Panc1 (cell line): Measurements from ENCODE around the gene DUSP14. TPM values are rescaled to one million over a fixed set of nuclear protein-coding genes. Genes with fewer than 3 reads are reported as not detected.

Experiments used
- ATAC-seq: fragments of 200-7000 bp; cut with Tn5 transposase; 2 replicates; pipeline ENCODE4 v1.9.1; 2020; ENCODE audit warnings: mild to moderate bottlenecking, moderate library complexity
- BruUV-seq: library from RNA; stranded (reverse); fragments of 400-500 nt; replicated peaks from 2 replicates; lab custom pipeline; 2021; lab: Mats Ljungman, UMichigan
- CTCF ChIA-PET: fragments of 300-600 bp; sonication (Branson Sonifier 250); formaldehyde crosslinking; loops from one replicate; lab custom pipeline; 2022; ENCODE audit warnings: antibody characterized with exemption; lab: Charles Lee
- POLR2A ChIA-PET: fragments of 300-600 bp; sonication (Branson Sonifier 250); formaldehyde crosslinking; loops from one replicate; lab custom pipeline; 2022; ENCODE audit warnings: antibody characterized with exemption; lab: Charles Lee
- DNase-seq: peaks from one replicate; pipeline ENCODE4 v3.0.0-alpha.2; 2010; ENCODE audit warnings: low read depth, low spot score
- H3K27ac ChIP-seq: 2 replicates; pipeline ENCODE4 v1.5.1; 2011; ENCODE audit warnings: mild to moderate bottlenecking, low read length, inconsistent platforms
- H3K27me3 ChIP-seq: fragments of 200-500 bp; sonication (Bioruptor generic); 2 replicates; pipeline ENCODE4 v1.6.0; 2014; ENCODE audit warnings: low read length, inconsistent platforms; ENCODE audit not compliant: control insufficient read depth, insufficient read depth
- H3K36me3 ChIP-seq: fragments of 200-500 bp; sonication (Bioruptor generic); 2 replicates; pipeline ENCODE4 v1.5.1; 2014; ENCODE audit warnings: inconsistent platforms, mild to moderate bottlenecking, low read length, moderate library complexity; ENCODE audit not compliant: control insufficient read depth, insufficient read depth
- H3K4me1 ChIP-seq: 2 replicates; pipeline ENCODE4 v1.5.1; 2011; ENCODE audit warnings: inconsistent platforms, mild to moderate bottlenecking, low read length, moderate library complexity; ENCODE audit not compliant: control insufficient read depth, insufficient read depth
- H3K4me3 ChIP-seq, 2 experiments: 2 replicates each; pipeline ENCODE4 v1.5.1; 2011 to 2012; ENCODE audit warnings: low read depth in 2 of 2, low read length in 2 of 2, mild to moderate bottlenecking in 2 of 2, inconsistent platforms in 1 of 2, moderate library complexity in 1 of 2
- H3K9me3 ChIP-seq: fragments of 200-500 bp; sonication (Bioruptor generic); 2 replicates; pipeline ENCODE4 v1.5.1; 2014; ENCODE audit warnings: low read depth, mild to moderate bottlenecking, inconsistent platforms, low read length, moderate library complexity; ENCODE audit not compliant: control insufficient read depth, insufficient read depth
- CTCF ChIP-seq: fragments of 450-650 bp; IDR thresholded peaks from 2 replicates; pipeline ENCODE4 v1.5.1; 2017; ENCODE audit warnings: mild to moderate bottlenecking
- POLR2AphosphoS5 ChIP-seq: IDR thresholded peaks from 2 replicates; pipeline ENCODE4 v1.6.1; 2012; ENCODE audit warnings: mild to moderate bottlenecking, low read depth, low read length, moderate library complexity
- REST ChIP-seq, 2 experiments: IDR thresholded peaks; 2 replicates each; pipeline ENCODE4 v1.6.1; 2011 to 2012; ENCODE audit warnings: low read depth in 2 of 2, control low read depth in 1 of 2, low read length in 1 of 2, mild to moderate bottlenecking in 1 of 2, moderate library complexity in 1 of 2; ENCODE audit not compliant: insufficient read depth in 1 of 2
- SIN3A ChIP-seq: IDR thresholded peaks from 2 replicates; pipeline ENCODE4 v1.6.1; 2012; ENCODE audit warnings: low read depth, mild to moderate bottlenecking, low read length, moderate library complexity, borderline replicate concordance; ENCODE audit not compliant: insufficient read depth
- TCF7L2 ChIP-seq: IDR thresholded peaks from 2 replicates; pipeline ENCODE4 v1.6.1; 2011; ENCODE audit warnings: mild to moderate bottlenecking, low read depth, low read length, inconsistent platforms
- in situ Hi-C: cut with HindIII; loops from 2 replicates; pipeline ENCODE4 v1.10.0; 2016; ENCODE audit warnings: low sequenced_read_pairs, low pct_unique_long_range_greater_than_20kb
- intact Hi-C: fragments of 100-400 bp; cut with micrococcal nuclease; formaldehyde crosslinking; loops from one replicate; pipeline ENCODE4 v1.10.0; 2022; ENCODE audit not compliant: unreplicated experiment
- total RNA-seq: library from RNA; stranded (reverse); gene quantifications from one replicate; pipeline ENCODE4 v1.2.1, GENCODE V29; 2021; ENCODE audit not compliant: unreplicated experiment

The DUSP14 gene
- total RNA-seq, 1 experiment from 2014 or later: 23.1 TPM

- H3K27me3 ChIP-seq: no peaks in the 10 kb centered on the region
- DNase-seq (no peak), ATAC-seq (no peak)
- ChIA-PET CTCF (interaction anchor here (0.6 kb wide), 1 partner anchor 238 kb away, joined by 5 read pairs; no protein-coding TSS in a partner anchor), POLR2A (interaction anchor here (0.6 kb wide), 1 partner anchor 40 kb away, joined by 3 read pairs; no protein-coding TSS in a partner anchor)
- no peaks in the 10 kb centered on the region for H3K9me3 ChIP-seq
- in situ Hi-C loops (no loop called here), intact Hi-C loops (no loop called here)
- H3K27ac ChIP-seq: no peak overlapping the region
- no TSS peak for BruUV-seq
- TF ChIP-seq SIN3A (no peak), TCF7L2 (no peak), REST (IDR thresholded peaks at IDR 0.05; ENCODE audit: insufficient read depth in 1 of 2, low read depth in 2 of 2, low read length in 1 of 2) (no peak), CTCF (no peak), POLR2AphosphoS5 (no peak)
- H3K4me3 ChIP-seq: no peak overlapping the region
- H3K4me1 ChIP-seq: no peaks in the 10 kb centered on the region
- H3K36me3 ChIP-seq: peaks cover 2% of the 10 kb centered on the region; the same call in 1 of the 2 replicates
These were observed 13.1 kb upstream of the DUSP14 start for GRCh38 chr17:37476431-37477120.

GRCh38 chr17:37478187-37478586 lies 11.5 kb upstream of the DUSP14 start:
- no peak for DNase-seq
- ATAC-seq: no peak
- Histone ChIP-seq H3K9me3 (no peaks in the 10 kb centered on the region), H3K27me3 (no peaks in the 10 kb centered on the region), H3K36me3 (peaks cover 2% of the 10 kb centered on the region; the same call in 1 of the 2 replicates), H3K27ac (no peak overlapping the region), H3K4me3 (no peak overlapping the region), H3K4me1 (no peaks in the 10 kb centered on the region)
- ChIA-PET POLR2A (no interaction called here), CTCF (no interaction called here)
- BruUV-seq: no TSS peak
- TF ChIP-seq REST (IDR thresholded peaks at IDR 0.05; ENCODE audit: insufficient read depth in 1 of 2, low read depth in 2 of 2, low read length in 1 of 2) (no peak), POLR2AphosphoS5 (no peak), SIN3A (no peak), TCF7L2 (no peak), CTCF (no peak)
- intact Hi-C loops: no loop called here
- in situ Hi-C loops: no loop called here
